EL (cell line): ENCODE measurements around the gene SDHC.

Experiments
- DNase-seq: peaks from one replicate; pipeline ENCODE4 v3.0.0-alpha.2; 2016

Gene SDHC, protein sequence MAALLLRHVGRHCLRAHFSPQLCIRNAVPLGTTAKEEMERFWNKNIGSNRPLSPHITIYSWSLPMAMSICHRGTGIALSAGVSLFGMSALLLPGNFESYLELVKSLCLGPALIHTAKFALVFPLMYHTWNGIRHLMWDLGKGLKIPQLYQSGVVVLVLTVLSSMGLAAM

DNA sequence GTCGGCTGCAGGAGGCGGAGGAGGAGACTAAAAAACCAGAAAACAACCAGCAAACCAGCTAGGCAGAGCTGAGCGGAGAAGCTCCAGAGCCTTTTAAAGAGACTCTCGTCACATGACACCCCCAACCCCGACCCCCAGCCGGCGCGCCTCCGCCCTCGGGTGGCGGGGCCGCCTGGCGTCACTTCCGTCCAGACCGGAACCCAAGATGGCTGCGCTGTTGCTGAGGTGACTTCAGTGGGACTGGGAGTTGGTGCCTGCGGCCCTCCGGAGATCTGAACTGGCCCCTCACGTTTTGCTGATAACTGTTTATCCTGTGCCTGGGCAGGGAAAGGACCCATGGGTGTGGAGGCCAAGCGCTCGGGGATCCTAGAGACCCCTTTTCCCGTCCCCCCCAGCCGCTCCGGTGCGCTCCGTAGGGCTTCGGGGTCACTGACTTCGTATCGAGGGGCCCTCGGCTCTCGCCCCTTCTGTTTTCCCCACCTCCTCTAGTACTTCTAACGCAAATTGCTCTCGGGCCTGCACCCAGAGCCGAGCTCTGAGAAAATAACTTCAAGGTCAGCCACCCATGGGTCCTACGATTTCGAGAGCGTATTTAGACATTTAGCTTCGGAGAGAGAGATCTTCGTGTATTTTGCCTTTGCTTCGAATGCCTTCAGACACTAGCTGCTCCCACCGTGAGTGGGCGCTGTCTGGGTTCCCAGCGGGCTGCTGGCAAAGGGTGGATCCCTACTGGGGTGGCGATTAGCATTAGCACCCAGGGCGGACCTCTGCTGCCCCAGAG lies at the start of gene SDHC:
TSS of gene SDHC (plus strand) at position 181 of the 781 bp plus-strand sequence. CDS start at position 206, 25 bp downstream.
- DNase-seq: peak; percentile 82

DNA sequence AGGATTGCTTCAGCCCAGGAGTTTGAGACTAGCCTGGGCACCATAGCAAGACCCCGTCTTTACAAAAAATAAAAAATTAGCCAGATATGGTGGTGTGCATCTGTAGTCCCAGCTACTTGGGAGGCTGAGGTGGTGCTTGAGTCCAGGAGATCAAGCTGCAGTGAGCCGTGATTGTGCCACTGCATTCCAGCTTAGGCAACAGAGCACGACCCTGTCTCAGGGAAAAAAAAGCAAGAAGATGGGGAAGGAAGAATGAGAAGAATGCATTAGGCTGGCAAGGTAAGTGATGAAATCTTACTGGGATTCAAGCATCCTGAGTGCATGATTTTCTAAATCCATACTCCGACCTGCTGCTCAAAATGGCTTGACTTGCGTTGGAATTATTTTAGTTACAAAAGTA lies 48.9 kb upstream of the SDHC start:
- DNase-seq: no peak

DNA sequence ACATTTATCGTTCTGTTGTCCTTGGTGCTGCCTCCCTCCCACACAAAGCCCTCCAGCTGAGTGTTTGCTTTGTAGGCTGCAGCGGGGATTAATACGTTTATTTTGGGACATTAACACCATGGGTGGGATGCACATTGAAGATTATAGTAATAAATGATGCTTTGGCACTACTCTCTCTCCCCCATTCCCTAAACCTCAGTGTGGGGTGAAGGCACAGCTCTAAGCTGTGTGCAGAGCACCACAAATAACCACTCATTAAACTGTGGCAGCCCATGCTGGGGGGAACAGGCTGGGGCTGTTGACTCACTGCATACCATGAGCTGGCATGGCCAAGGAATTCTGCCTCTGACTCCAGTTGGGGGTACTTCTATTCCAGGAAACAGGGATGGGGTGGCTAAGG lies 48.0 kb upstream of the SDHC start:
- DNase-seq: peak; percentile 50

DNA sequence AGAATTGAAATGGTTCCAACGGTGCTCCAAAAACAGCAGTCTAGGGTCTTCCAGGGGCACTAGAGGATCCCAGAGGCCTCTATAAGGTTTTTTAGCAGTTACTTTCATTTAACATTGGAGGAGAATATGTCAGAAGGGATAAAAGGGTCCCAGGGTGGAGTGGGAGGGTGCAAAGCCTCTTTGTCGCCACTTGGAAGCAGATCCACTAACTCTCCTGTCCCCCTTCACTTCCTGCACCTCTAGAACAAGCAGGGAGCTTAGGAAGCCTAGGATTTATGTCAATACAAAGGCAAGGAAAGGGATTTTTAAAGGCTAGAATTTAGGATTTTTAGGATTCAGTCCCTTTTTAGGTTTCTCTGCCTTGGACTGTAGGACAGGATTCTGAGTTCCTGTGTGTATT lies 47.3 kb upstream of the SDHC start:
- DNase-seq: no peak

DNA sequence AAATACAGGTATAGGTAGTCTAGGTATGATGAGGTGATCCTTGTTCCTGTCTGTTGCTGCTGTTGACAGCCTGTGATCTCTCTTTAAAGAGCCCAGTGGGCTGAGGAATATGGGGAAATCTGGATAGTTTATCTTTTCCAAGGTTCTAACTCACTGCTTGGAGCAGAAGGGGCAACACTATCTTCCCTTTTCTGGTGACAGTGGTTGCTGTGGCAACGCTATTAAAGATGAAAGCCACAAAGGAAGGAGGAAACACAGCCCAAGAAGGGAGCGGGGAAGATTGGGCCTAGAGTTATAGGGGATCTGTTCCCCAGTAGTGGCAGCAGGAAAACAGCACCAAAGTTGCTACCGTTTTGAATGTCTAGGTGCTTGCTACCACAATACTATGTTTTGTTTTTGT lies 46.9 kb upstream of the SDHC start:
- no peak for DNase-seq

DNA sequence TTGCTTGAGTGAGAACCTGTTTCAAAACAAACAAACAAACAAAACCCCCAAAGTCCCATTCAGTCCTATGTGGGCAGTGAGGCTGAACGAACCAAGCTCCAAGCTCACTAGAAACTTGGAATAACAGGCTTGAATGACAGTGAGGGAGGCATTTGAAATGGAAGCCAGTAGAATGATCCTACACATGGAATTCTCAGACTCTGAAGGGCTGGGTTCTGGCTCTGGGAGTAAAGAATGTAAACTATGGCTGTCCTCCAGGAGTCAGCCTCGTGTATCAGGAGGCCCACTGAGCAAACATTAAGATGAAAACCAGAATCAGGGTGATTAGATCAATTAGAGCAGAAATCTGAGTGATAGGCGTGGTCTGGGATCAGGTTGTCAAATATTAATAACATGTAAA lies 40.8 kb upstream of the SDHC start:
- DNase-seq: no peak

DNA sequence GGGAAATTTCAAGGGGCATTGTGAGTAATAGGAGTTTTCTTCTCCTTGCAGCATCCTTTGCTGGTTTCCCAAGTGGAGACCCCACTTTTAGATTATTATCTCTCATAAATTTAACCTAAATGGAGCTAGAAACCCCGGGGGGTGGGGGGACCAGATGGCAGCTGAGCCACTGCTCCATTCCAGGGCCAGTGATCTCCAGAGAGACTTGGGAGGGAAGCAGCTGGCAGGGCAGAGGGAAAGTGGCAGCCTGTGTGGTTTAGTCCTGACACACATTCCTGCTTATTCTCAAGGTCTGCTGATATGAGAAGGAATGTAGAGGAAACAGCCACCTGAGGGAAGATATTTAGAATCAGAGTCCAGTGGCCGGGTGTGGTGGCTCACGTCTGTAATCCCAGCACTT lies 39.3 kb upstream of the SDHC start:
- no peak for DNase-seq

DNA sequence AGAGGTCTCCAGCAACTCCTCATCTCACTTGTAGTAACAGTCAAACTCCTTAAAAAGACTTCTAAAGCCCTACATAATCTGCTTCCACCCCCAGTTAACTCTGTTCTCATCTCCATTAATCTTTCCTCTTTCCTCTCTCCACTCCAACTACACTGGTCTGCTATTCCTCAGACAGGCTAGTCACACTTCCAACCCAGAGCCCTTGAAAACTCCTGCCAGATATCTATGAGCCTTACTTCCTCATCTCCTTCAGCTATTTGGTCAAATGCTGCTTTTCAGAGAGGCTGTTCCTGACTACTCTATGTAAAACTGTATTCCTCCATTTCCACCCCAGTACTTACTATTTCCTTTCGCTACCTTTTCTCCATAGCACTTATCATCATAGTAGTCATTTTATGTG lies 31.2 kb upstream of the SDHC start:
- DNase-seq: no peak

DNA sequence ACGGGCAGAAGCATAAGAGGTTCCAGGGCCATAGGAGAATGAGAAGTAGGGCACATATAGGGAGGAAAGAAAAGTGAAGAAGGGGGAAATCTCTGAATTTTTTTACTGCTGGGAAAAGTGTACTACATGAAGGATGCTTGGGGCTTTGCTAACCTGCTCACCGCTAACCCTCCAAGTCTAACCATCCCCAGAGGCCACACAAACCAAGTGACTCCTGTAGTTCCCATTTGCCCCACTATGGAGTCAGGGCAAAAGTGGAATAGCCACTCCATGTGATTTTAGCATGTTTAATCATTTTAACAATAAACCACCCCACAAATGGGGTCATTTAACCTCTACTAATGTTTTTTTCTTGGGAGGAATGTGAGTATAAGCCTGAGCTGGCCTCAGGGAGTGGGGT lies 29.1 kb upstream of the SDHC start:
- DNase-seq: no peak

DNA sequence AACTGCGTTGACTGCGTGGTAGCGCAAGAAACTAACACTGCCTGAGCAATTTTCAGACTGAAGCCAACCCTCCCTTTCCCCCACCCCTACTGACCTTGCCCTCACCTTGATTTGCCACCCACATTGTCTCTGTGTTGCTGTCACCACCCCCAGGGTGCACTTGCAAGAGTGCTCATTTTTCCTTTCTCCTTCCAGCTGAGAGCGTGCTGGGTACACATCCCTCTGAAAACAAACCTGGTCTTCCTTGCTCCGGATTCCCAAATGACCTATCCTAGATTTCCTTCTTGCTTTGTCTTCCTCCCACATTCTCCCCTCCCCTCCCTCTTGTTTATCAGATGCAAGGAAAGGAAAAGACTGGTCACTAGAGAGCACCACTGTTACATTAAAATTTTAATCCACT lies 28.7 kb upstream of the SDHC start:
- DNase-seq: no peak

DNA sequence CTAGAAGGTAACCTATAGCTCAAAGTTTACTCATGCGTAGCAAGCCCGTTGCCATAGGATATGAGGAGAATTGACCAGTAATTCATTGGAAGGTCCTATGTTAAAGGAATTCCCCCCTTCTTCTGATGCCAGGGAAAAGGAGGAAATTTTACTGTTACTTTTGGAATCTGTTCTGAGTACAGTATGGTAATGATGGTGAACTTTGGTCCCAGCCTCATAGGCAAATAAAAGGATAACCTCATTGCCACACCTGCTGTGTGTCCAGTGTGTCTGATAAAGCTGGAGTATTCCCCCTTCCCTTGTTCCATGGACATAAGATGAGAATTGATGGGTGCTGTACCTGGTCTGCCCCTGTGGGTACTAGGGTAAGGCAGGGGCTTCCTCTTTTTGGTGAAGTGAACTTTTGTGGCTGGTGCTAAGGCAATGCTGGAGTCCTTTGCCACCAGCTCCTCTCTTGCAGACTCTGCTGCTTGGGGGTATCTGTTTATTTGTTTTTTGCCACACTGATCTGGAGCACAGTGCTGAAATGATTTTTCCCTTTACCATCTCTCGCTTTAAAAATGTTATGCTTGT lies 26.6 kb upstream of the SDHC start:
- no peak for DNase-seq

DNA sequence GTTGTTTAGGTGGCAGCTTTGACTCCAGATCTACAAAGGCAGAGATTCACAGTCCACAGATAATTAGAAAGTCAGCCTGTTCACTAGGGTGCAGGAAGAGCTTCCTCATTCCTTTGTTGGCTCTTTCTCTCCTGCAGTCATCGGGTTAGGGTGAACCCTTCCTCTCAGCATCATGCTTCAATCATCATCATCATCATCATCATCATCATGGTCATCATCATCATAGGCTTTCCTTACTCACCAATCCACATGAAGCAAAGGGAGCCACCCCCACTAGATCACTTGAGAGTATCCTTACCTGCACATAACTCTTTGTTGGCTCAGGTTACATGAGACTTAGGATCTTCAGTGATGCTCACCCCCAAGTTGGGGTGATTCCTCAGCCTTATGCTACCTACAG lies 23.4 kb upstream of the SDHC start:
- no peak for DNase-seq

DNA sequence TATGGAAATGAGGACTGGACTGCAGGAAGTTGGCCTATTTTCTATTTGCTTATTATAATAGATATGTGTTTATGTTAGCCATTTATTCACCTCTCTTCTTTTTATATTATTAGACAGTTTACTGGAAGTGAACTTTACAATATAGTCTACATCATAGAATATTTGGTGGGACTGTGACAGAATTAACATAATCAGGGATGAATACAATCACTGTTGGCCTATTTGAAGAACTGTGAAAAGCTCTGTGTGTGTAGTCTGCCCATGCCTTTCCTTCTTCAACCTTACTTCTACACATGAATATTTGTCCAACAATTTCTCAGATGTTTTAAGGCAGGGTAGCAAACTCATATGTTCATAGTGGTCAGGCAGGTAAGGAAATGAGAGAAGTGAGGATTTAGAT lies 16.8 kb upstream of the SDHC start:
- no peak for DNase-seq

DNA sequence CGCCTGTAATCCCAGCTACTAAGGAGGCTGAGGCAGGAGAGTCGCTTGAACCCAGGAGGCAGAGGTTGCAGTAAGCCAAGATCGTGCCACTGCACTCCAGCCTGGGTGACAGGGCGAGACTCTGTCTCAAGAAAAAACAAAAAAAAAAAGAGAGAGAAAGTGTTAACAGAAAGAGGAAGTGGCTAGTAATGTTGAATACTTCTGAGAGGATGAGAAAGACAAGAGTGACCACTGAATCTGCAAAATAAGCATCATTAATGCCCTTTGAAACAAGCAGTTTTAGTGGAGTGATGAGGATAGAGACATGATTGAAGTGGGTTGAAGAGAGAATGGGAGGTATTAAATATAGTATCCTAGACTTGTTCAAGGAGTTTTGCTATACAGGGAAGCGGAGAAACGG lies 16.1 kb upstream of the SDHC start:
- no peak for DNase-seq

DNA sequence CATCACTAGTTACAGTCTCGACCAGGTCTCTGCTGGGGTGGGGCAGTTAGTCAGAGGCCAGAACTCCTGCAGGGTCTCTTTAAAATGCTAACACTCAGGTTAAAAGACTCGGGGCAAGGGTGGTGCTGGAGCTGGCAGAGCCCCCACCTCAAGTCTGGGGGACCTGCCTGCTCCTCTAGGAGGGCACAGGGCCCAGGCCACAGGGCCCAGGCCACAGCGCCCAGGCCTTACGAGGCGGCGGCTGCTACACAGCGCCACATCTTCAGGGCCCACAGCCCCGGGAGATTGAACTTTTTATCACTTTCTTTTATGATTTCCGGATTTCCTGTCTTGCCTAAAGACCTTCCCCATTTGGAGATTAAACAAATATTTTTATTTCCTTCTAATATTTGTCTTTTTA lies 14.8 kb upstream of the SDHC start:
- DNase-seq: no peak

DNA sequence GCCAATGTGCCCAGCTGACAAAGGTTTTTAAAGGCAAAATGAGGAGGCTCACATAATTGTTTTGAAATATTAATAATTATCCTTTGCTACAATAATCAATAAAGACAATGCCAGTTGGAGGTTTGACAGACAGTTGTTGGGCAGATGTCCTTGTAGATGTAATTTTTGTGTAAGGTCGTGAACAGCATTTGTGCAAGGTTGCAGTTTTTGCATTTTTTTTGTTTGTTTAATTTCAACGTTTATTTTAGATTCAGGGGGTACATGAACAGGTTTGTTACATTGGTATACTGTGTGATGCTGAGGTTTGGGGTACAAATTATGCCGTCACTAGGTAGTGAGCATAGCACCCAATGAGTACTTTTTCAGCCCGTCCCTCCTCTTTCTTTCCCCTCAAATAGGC lies 13.7 kb upstream of the SDHC start:
- DNase-seq: no peak

DNA sequence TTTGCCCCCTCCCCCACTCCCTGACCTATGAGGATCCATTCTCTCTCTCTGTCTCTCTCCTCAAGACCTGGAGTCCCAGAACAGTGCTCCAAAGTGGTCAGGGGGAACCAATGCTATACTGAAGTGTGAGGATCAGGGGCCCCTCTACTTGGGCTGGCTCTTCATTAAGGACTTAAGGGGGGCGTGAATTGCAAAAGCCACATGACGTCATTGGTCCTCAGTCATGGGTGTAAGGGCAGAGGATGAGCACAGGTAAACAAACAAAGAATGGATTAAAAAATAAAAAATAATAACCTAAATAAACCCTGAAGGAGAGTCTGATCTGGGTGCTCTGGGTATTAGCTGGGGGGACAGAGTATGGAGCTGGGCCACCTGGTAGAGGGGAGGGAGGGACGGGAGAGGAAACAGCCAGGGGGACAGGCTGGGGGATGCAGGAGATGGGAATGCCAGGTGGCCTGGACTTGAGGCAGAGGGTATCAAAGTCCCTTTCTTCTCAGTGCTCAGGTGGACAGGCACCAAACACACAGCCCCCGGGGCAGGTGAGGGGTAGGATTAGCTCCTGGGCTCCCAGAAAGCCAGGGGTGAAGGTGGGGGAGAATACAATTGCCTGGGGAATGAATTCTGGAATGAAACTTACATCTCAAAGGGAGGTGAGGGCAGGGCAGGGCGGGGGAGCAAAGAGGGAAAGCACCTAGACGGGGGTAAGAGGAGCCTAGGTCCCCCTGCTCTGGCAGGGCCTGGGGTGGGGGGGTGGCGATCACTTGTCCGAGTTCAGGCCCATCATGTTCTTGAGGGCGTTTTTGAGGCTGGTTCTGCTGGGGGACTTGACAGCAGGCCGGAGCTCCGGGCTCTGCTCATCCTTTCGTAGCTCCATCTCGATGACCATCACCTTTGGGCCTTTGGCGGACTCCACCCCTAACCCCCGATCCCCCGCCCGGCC lies 9.0 kb upstream of the SDHC start:
- no peak for DNase-seq

DNA sequence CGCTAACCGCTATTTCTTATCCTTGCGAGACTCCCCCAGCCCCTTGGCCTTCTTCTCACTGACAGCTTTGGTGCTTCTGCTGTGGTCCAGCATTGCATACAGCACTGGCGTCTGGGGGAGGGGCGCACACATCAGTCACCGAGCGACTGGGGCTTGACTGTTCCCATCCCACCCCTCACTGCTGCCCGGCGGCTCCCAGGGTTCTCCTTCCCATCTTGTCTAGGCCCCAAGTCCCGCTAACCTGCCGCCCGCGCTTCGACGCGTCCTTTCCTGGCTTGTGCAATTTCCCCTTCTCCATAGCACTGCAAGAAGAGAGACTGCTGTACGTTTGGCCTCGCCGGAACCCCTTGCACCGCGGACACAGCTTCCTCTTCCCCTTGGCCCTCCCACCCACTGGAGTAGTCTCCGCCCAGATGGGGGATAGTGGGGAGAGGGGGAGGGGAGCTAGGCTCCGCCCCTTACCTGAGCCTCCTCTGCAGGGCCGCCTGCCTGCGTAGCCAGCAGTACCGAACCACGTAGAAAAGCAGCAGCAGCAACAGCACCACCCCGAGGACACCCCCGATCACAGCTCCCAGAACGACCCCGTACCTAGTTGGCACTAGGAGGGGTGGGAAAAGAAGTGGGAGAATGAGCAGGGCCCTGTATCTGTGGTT lies 8.2 kb upstream of the SDHC start:
- DNase-seq: peak; percentile 47

DNA sequence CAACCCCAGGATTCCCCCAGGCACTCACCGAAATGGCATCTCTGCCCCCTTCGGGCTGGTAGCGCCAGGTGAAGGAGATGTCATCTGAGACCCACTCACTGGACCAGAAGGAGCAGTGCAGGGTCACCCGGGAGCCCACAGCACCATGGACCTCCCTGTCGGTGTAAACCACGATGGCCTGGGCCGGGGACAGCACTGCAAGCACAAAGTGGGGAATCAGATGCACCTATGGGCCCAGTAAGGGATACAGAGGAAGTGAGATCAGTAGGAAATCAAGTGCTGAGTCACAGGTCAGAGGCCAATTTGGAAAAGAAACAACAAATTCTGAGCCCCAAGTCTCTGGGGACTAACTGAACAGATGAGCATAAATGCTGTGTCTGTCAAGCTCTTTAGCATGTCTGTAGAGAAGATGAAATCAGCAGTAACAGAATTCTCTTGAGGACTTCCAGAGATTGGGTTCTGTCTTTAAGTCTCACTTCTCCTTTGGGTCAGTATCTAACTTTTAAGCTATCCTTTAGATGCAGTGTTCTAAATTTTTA lies 6.9 kb upstream of the SDHC start:
- peak; percentile 69 for DNase-seq

DNA sequence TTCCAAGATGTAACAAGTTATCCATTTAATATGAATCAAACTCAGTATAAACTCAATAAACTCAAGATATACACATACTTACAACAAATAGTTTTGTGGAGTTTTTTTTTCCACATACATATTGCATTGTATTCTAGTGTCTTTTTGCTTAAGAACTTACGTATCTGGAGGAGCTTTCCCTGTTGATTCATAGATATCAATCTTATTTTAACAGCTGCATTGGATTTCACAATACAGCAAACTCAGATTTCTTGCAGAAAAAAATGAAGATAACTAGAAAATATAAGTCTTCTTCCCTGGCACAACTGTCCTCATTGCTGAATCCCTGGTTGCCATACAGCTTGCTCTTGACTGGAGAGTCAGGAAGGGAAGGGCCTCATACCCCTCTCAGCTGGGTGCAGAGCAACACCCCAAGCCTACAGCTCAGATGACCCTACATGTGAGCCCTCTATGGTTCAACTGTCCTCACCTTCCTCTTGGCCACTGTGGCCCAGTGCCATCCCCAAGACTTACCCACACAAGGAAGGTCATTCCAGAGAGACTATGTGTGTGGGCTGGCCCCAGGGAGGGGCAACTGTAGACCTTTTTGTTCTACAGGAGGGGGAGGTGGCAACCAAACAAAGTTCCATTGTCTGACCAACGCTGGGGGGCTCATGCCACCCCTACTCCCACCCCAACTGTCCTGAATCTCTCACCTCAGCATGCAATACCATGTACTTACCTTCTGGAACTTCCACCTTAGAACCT lies 6.1 kb upstream of the SDHC start:
- DNase-seq: no peak

DNA sequence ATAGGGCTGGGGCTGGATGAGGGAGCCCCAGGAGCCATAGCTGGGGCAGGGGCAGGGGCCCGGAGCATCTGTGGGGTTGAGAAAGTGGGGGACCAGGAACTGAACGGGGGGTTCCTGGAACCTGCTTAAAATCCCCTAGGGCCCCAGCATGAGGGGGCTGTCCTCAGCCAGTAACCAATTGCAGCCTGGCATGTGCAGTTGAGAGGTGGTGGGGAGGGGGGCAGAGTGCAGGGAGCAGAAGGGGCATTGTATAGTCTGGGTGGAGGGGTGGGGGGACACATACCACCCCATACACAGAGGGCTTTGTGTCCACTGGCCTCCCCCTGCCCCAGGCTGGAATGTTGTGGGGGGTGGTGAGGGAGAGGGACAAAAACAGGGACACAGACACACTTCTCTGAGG lies 4.3 kb upstream of the SDHC start, which contains the start of gene MPZ:
TSS of gene MPZ (minus strand) at position 101 of the 400 bp plus-strand sequence. CDS start at position 38, 63 bp downstream.
- DNase-seq: no peak
